CD14-positive monocyte (primary cell): ENCODE data around the gene ATP13A3. TPM values are rescaled to one million over a fixed set of nuclear protein-coding genes. Genes with fewer than 3 reads are reported as not detected.

Experiments
- DNase-seq, 3 donors: peaks; one replicate each; pipeline ENCODE4 v3.0.0-alpha.2; 2011 to 2022
- H2AFZ ChIP-seq: 2 replicates; pipeline ENCODE4 v1.6.0; 2012; ENCODE audit warnings: mild to moderate bottlenecking, low read depth, low read length, inconsistent platforms; ENCODE audit not compliant: insufficient read depth, poor library complexity, severe bottlenecking
- H3K27ac ChIP-seq, 2 donors: 1 replicate in 1 of 2; 2 replicates in 1 of 2; pipeline ENCODE4 v1.5.1; 2012 to 2013; ENCODE audit warnings: low read length in 2 of 2, control low read depth in 1 of 2, inconsistent platforms in 1 of 2, low read depth in 1 of 2, mild to moderate bottlenecking in 1 of 2
- H3K27me3 ChIP-seq, 2 donors: one replicate each; pipeline versions ENCODE4 v1.6.0 to v1.6.1; 2011 to 2013; ENCODE audit warnings: low read length in 2 of 2; ENCODE audit not compliant: control insufficient read depth in 2 of 2, insufficient read depth in 2 of 2
- H3K36me3 ChIP-seq, 2 donors: replicated peaks in 1 of 2; 1 replicate in 1 of 2; 2 replicates in 1 of 2; pipeline versions ENCODE4 v1.5.1 to v1.6.1; 2012 to 2013; ENCODE audit warnings: low read length in 2 of 2, control low read depth in 1 of 2, inconsistent platforms in 1 of 2, mild to moderate bottlenecking in 1 of 2; ENCODE audit not compliant: insufficient read depth in 2 of 2, control insufficient read depth in 1 of 2
- H3K4me1 ChIP-seq, 2 donors: 1 replicate in 1 of 2; 2 replicates in 1 of 2; pipeline versions ENCODE4 v1.5.1 to v1.6.1; 2012 to 2013; ENCODE audit warnings: low read length in 2 of 2, control low read depth in 1 of 2, inconsistent platforms in 1 of 2, mild to moderate bottlenecking in 1 of 2, moderate library complexity in 1 of 2; ENCODE audit not compliant: insufficient read depth in 2 of 2, control insufficient read depth in 1 of 2
- H3K4me2 ChIP-seq: replicated peaks from 2 replicates; pipeline ENCODE3; 2012; ENCODE audit warnings: low read length, moderate library complexity, mild to moderate bottlenecking; ENCODE audit not compliant: poor library complexity, severe bottlenecking; ENCODE audit errors: extremely low read depth
- H3K4me3 ChIP-seq, 3 experiments: fragments of 200-600 bp in 1 of 3; sonication (generic) in 1 of 3; replicated peaks in 1 of 3; 1 replicate in 2 of 3; 2 replicates in 1 of 3; pipeline ENCODE4 v1.5.1; 2011 to 2013; ENCODE audit warnings: low read length in 3 of 3, mild to moderate bottlenecking in 3 of 3, control low read depth in 2 of 3, low read depth in 2 of 3, inconsistent platforms in 1 of 3, moderate library complexity in 1 of 3
- H3K79me2 ChIP-seq: 2 replicates; pipeline ENCODE4 v1.6.0; 2012; ENCODE audit warnings: mild to moderate bottlenecking, control low read depth, inconsistent platforms, low read length, moderate library complexity; ENCODE audit not compliant: insufficient read depth
- H3K9ac ChIP-seq: 2 replicates; pipeline ENCODE4 v1.6.0; 2017; ENCODE audit warnings: low read length, mild to moderate bottlenecking; ENCODE audit not compliant: insufficient read depth, poor library complexity, severe bottlenecking
- H3K9me3 ChIP-seq, 2 donors: replicated peaks in 1 of 2; 1 replicate in 1 of 2; 2 replicates in 1 of 2; pipeline versions ENCODE4 v1.5.1 to v1.6.1; 2012 to 2013; ENCODE audit warnings: low read length in 2 of 2, control low read depth in 1 of 2; ENCODE audit not compliant: control insufficient read depth in 1 of 2, insufficient read depth in 1 of 2
- H4K20me1 ChIP-seq: 2 replicates; pipeline ENCODE4 v1.6.0; 2012; ENCODE audit warnings: mild to moderate bottlenecking, low read length, control low read depth, moderate library complexity; ENCODE audit not compliant: insufficient read depth
- H3K27ac Mint-ChIP-seq, 7 donors: one replicate each; pipeline ENCODE4 v1.8.0; 2020; ENCODE audit warnings: mild to moderate bottlenecking in 7 of 7, mixed read lengths in 7 of 7, moderate library complexity in 6 of 7, inconsistent platforms in 2 of 7
- H3K27me3 Mint-ChIP-seq, 3 donors: one replicate each; pipeline ENCODE4 v1.8.0; 2021 to 2022; ENCODE audit warnings: low read depth in 3 of 3, mild to moderate bottlenecking in 3 of 3, mixed read lengths in 3 of 3, moderate library complexity in 3 of 3, inconsistent platforms in 1 of 3
- H3K36me3 Mint-ChIP-seq, 2 donors: one replicate each; pipeline ENCODE4 v1.8.0; 2020; ENCODE audit warnings: mixed read lengths in 2 of 2, inconsistent platforms in 1 of 2, mild to moderate bottlenecking in 1 of 2
- H3K4me1 Mint-ChIP-seq: one replicate; pipeline ENCODE4 v1.8.0; 2020; ENCODE audit warnings: mild to moderate bottlenecking, mixed read lengths
- H3K4me3 Mint-ChIP-seq, 2 donors: one replicate each; pipeline ENCODE4 v1.8.0; 2020; ENCODE audit warnings: mild to moderate bottlenecking in 2 of 2, mixed read lengths in 2 of 2, moderate library complexity in 1 of 2
- H3K9me3 Mint-ChIP-seq, 7 donors: one replicate each; pipeline ENCODE4 v1.8.0; 2020 to 2022; ENCODE audit warnings: mixed read lengths in 7 of 7, mild to moderate bottlenecking in 6 of 7, moderate library complexity in 6 of 7, inconsistent platforms in 2 of 7
- whole genome bisulfite sequencing: methylation state at CpG from one replicate; pipeline ENCODE4 v1.1.5; 2013; ENCODE audit warnings: missing lambda C conversion rate; ENCODE audit not compliant: insufficient coverage; 5-methylcytosine and 5-hydroxymethylcytosine counted together
- intact Hi-C, 2 donors: fragments of 100-400 bp; cut with micrococcal nuclease; formaldehyde crosslinking; loops; one replicate each; pipeline versions ENCODE4 v1.15.0 to v1.15.1; 2023
- polyA plus RNA-seq, 3 donors: library from polyadenylated mRNA; depleted of rRNA in 1 of 3; unstranded in 2 of 3; stranded (reverse) in 1 of 3; fragments of 300-500 nt in 2 of 3; fragments of >200 nt in 1 of 3; fragmentation: Illumina TruSeq in 2 of 3; gene quantifications; 1 replicate in 2 of 3; 2 replicates in 1 of 3; pipeline ENCODE4 v1.2.3, GENCODE V29; 2012 to 2021
- TF ChIP-seq, protein P1 (sequence below): fragments of 200-600 bp; IDR thresholded peaks from one replicate; pipeline ENCODE4 v1.8.0; 2022; ENCODE audit warnings: antibody characterized with exemption, mild to moderate bottlenecking

Gene ATP13A3
- polyA plus RNA-seq, 3 donors, result 4.7 to 19.5 (median 5.2) TPM

DNA sequence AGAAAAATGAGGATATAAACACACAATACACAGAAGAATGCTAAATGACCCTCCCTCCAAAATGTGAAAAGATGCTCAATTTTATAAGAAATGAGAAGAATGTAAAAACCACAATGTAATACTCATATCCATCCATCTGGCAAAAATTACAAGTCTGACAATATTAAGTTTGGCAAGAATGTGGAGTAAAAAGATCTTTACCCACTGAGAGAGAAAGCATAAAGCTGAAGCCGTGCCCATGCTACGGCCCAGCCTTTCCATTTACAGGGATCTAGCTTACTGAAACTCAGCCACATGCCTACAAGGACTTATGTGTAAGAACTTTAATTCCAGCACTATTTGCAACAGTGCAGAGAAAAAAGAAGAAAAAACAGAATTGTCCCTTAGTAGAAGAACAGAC is 42.9 kb downstream of the ATP13A3 start:
- H3K4me3 Mint-ChIP-seq, result no peak overlapping the region
- TF ChIP-seq, protein P1, sequence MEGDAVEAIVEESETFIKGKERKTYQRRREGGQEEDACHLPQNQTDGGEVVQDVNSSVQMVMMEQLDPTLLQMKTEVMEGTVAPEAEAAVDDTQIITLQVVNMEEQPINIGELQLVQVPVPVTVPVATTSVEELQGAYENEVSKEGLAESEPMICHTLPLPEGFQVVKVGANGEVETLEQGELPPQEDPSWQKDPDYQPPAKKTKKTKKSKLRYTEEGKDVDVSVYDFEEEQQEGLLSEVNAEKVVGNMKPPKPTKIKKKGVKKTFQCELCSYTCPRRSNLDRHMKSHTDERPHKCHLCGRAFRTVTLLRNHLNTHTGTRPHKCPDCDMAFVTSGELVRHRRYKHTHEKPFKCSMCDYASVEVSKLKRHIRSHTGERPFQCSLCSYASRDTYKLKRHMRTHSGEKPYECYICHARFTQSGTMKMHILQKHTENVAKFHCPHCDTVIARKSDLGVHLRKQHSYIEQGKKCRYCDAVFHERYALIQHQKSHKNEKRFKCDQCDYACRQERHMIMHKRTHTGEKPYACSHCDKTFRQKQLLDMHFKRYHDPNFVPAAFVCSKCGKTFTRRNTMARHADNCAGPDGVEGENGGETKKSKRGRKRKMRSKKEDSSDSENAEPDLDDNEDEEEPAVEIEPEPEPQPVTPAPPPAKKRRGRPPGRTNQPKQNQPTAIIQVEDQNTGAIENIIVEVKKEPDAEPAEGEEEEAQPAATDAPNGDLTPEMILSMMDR, result no peak
- H4K20me1 ChIP-seq, result no peaks in the 10 kb centered on the region
- H3K27me3 Mint-ChIP-seq, result peaks cover 0 to 3% (median 0%) of the 10 kb centered on the region in 3 donors
- H3K36me3 ChIP-seq, result peaks cover 86 to 100% of the 10 kb centered on the region in 2 donors
- H3K9ac ChIP-seq, result no peak overlapping the region
- no peaks in the 10 kb centered on the region for H3K9me3 Mint-ChIP-seq
- no peaks in the 10 kb centered on the region for H3K4me1 Mint-ChIP-seq
- H2AFZ ChIP-seq, result no peak overlapping the region
- H3K4me3 ChIP-seq, result no peak overlapping the region
- no peak overlapping the region for H3K27ac ChIP-seq
- H3K9me3 ChIP-seq, result no peaks in the 10 kb centered on the region
- no peak overlapping the region for H3K27ac Mint-ChIP-seq
- no peak for DNase-seq
- no peaks in the 10 kb centered on the region for H3K79me2 ChIP-seq
- no peaks in the 10 kb centered on the region for H3K27me3 ChIP-seq
- intact Hi-C loops, result no loop called here
- WGBS, result no CpG with 5 or more reads among the region's 2 CpGs
- peaks cover 83 to 89% of the 10 kb centered on the region in 2 donors for H3K36me3 Mint-ChIP-seq
- H3K4me2 ChIP-seq, result no peak overlapping the region
- H3K4me1 ChIP-seq, result no peaks in the 10 kb centered on the region

DNA sequence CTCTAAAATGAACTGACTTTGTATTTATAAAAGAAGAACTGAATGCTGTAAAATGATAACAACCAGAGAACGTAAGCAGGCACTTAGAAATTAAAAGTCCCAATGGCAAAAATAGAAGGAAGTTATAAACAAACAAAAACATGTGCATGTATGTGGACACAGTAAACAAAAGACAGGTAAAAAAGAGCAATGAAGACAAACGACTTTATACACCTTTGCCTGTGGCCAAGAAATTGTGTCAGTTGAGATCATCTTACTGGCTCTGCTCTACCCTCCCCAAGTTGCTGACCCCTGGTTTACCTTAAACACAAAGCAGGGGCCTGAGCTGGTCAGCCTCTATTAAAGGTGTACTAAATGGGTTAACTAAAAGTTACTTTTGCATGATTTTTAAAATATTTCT is 46.0 kb downstream of the ATP13A3 start:
- no peaks in the 10 kb centered on the region for H3K9me3 Mint-ChIP-seq
- Histone ChIP-seq H3K27me3 (no peaks in the 10 kb centered on the region), H3K4me3 (no peak overlapping the region), H2AFZ (no peak overlapping the region), H3K9me3 (no peaks in the 10 kb centered on the region), H3K9ac (no peak overlapping the region), H3K4me2 (no peak overlapping the region), H3K79me2 (no peaks in the 10 kb centered on the region), H3K27ac (no peak overlapping the region), H4K20me1 (no peaks in the 10 kb centered on the region), H3K36me3 (peaks cover 77 to 99% of the 10 kb centered on the region in 2 donors), H3K4me1 (no peaks in the 10 kb centered on the region)
- no CpG with 5 or more reads among the region's 2 CpGs for WGBS
- no peak overlapping the region for H3K4me3 Mint-ChIP-seq
- peaks cover 0 to 3% (median 0%) of the 10 kb centered on the region in 3 donors for H3K27me3 Mint-ChIP-seq
- H3K4me1 Mint-ChIP-seq, result no peaks in the 10 kb centered on the region
- peaks cover 89% of the 10 kb centered on the region in 2 donors for H3K36me3 Mint-ChIP-seq
- DNase-seq, result no peak
- TF ChIP-seq, protein P1, result no peak
- intact Hi-C loops, result no loop called here
- H3K27ac Mint-ChIP-seq, result no peak overlapping the region
